ENCODE data around the gene MROH7.

DNA sequence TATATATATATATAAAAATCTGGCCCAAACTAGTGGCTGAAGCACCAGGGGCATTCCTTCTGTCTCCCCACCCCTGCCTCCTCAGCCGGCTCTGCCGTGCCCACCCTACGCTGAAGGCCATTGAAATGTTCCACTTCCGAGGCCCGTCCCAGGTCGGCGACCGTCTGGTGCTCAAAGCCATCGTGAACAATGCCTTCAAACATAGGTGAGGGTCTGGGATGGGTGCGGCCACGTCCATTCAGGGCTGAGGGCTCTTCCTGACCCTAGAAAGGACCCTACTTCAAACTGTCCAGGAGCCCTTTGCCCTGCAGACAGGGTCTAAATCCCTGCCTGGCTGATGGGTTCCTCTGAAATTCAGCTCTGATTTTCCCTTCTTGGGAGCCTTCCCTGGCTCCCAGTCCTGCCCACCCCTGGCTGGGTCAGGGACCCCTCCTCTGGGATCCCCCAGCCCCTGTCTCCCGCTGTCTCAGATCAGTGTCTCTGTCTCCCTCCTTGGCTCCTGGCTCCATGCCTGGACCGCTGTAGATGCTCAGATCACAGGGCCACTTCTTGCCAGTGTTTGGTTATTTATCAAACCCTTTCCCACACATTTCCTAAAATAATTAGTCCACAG lies 42.3 kb upstream of the MROH7 start:
- TF ChIP-seq POLR2A (IDR thresholded peaks at IDR 0.05; ENCODE audit: low read length) (no peak), GATA1 (IDR thresholded peaks at IDR 0.05; ENCODE audit: low read depth, low read length) (no peak)
